ENCODE measurements around the gene UBR2. TPM values are rescaled to one million over a fixed set of nuclear protein-coding genes. Genes with fewer than 3 reads are reported as not detected.

UBR2 gene
- total RNA-seq, 2 donors from 2014 or later = 18.6 to 27.8 TPM

DNA sequence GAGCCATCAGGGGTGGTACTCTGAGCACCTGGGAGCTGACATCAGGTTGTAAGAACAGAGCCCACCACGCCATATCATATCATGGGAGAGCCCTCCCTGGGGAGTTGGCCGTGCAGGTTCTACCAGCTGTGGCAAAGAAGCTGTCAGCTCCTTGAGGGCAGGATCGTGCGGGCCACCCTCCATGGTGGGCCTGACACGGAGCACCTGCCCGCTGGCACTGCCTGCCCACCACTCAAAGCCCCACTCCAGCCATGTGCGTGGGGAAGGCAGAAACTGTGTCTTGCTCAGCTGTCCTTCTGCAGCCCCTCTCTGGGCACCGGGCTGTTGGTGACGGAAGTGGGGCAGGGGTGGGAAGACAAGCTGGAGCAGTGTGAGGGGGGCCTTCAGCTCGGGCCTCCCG lies 144.3 kb downstream of the UBR2 start:
- Histone ChIP-seq H3K4me3 (no peak overlapping the region), H3K27me3 (no peaks in the 10 kb centered on the region), H3K36me3 (no peaks in the 10 kb centered on the region), H3K9me3 (peaks cover 0 to 12% of the 10 kb centered on the region in 2 donors), H3K27ac (no peak overlapping the region), H3K4me1 (peaks cover 0 to 16% of the 10 kb centered on the region in 2 donors)
- DNase-seq (ENCODE audit: low spot score) = no peak
- TF ChIP-seq, protein P1, sequence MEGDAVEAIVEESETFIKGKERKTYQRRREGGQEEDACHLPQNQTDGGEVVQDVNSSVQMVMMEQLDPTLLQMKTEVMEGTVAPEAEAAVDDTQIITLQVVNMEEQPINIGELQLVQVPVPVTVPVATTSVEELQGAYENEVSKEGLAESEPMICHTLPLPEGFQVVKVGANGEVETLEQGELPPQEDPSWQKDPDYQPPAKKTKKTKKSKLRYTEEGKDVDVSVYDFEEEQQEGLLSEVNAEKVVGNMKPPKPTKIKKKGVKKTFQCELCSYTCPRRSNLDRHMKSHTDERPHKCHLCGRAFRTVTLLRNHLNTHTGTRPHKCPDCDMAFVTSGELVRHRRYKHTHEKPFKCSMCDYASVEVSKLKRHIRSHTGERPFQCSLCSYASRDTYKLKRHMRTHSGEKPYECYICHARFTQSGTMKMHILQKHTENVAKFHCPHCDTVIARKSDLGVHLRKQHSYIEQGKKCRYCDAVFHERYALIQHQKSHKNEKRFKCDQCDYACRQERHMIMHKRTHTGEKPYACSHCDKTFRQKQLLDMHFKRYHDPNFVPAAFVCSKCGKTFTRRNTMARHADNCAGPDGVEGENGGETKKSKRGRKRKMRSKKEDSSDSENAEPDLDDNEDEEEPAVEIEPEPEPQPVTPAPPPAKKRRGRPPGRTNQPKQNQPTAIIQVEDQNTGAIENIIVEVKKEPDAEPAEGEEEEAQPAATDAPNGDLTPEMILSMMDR (IDR thresholded peaks at IDR 0.05) = no peak

DNA sequence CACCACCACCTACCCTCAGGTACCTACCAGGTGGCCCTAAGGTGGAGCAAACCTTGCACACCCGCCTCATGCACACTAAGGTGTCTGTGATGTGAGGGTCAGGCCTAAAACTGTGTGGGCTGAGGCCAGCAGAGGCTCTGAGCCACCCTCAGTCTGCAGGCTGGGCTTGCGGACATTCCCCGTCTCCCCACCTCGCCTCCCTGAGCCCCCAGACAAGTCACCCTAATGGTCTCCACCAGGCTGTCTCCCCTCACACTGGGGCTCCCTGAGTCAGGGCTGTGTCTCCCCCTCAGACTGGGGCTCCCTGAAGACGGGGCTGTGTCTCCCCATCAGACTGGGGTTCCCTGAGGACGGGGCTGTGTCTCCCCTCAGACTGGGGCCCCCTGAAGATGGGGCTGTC lies 146.0 kb downstream of the UBR2 start:
- Histone ChIP-seq H3K4me3 (no peak overlapping the region), H3K27me3 (no peaks in the 10 kb centered on the region), H3K36me3 (no peaks in the 10 kb centered on the region), H3K9me3 (peaks cover 0 to 12% of the 10 kb centered on the region in 2 donors), H3K4me1 (peaks cover 0 to 12% of the 10 kb centered on the region in 2 donors), H3K27ac (no peak overlapping the region)
- TF ChIP-seq, protein P1 (IDR thresholded peaks at IDR 0.05) = no peak
- DNase-seq (ENCODE audit: low spot score) = no peak

DNA sequence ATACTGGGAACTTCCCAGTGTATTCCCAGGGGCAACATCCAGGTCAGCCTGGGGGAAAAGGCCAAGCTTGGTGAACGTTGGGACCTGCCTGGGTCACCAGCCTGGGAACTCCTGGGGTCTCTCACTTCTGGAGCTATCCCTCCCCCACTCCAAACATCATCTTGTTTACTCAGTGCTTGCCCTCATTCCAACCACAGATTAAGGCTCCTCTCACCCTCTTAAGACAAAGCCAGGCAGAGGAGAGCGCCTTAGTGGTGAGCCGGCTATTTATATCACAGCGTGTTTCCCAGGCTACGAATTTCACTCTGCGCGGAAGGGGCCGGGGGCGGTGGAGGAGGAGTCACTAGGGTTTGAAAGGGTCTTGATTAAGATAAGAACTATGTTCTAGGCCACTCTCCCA lies 146.5 kb downstream of the UBR2 start:
- Histone ChIP-seq H3K27me3 (no peaks in the 10 kb centered on the region), H3K36me3 (no peaks in the 10 kb centered on the region), H3K4me1 (peaks cover 0 to 12% of the 10 kb centered on the region in 2 donors), H3K9me3 (peaks cover 0 to 12% of the 10 kb centered on the region in 2 donors), H3K4me3 (no peak overlapping the region), H3K27ac (no peak overlapping the region)
- DNase-seq (ENCODE audit: low spot score) = no peak
- TF ChIP-seq, protein P1 (IDR thresholded peaks at IDR 0.05) = no peak

DNA sequence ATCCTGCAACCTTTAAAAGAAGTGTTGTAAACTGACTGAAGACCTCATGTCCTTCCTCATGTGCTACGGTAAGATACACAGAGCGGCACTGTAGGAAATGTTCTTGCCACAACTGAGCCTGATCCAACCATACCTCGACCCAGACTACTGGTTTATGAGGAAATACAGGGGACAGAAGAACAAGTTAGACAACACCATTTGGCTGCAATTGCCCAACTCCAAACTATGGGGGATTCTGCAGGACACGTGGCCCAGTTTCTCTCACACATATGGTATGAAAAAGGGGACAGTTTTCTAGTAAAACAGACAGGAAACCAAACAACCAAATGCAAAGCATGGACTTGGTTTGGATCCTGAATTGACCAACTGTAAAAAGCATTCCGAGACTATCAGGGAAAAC lies 148.1 kb downstream of the UBR2 start:
- DNase-seq (ENCODE audit: low spot score) = no peak
- Histone ChIP-seq H3K4me3 (no peak overlapping the region), H3K9me3 (peaks cover 0 to 12% of the 10 kb centered on the region in 2 donors), H3K4me1 (peaks cover 0 to 12% of the 10 kb centered on the region in 2 donors), H3K36me3 (no peaks in the 10 kb centered on the region), H3K27me3 (no peaks in the 10 kb centered on the region), H3K27ac (no peak overlapping the region)
- TF ChIP-seq, protein P1 (IDR thresholded peaks at IDR 0.05) = no peak

DNA sequence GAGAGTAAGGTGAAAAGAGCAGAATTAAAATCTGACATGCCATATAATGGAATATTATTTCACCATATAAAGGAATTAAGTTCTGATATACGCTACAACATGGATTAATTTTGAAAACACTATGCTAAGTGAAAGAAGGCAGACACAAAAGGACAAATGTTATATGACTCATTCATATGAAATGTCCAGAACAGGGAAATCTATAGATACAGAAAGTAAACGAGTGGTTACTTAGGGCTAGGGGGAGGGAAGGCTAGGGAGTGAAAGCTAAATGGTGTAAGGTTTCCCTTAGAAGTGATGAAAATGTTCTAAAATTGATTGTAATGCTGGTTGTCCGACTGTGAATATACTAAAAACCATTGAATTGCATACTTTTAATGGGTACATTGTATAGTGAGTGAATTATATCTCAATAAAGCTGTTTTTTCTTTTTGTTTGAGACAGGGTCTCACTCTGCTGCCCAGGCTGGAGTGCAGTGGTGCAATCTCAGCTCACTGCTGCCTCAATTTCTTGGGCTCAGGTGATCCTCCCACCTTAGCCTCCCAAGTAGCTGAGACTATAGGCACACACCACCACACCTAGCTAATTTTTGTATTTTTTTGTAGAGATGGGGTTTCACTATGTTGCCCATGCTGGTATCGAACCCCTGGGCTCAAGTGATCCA lies 150.4 kb downstream of the UBR2 start:
- Histone ChIP-seq H3K27ac (no peak overlapping the region), H3K9me3 (peaks cover 0 to 12% of the 10 kb centered on the region in 2 donors), H3K36me3 (no peaks in the 10 kb centered on the region), H3K4me3 (no peak overlapping the region), H3K27me3 (no peaks in the 10 kb centered on the region), H3K4me1 (peaks cover 0 to 12% of the 10 kb centered on the region in 2 donors)
- TF ChIP-seq, protein P1 (IDR thresholded peaks at IDR 0.05) = no peak
- no peak for DNase-seq (ENCODE audit: low spot score)

DNA sequence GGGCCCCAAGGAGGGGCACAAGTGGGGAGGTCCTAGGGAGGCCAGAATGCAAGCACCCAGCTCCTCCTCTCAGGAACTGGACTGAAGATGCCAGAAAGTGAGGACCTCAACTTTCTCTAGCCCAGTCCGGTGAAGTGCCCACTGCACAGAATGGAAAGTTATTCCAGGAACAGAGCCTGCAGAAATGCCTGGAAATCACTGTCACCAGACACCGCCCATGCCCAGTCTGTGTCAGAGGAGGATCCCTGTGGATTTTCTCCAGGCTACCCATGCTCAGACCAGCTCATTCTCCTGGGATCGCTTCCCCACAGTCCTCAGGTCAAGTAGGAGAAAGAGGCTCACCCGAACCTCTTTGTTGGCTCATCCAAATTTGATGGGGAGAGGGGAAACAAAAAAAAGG lies 152.0 kb downstream of the UBR2 start:
- no peak for DNase-seq (ENCODE audit: low spot score)
- Histone ChIP-seq H3K27me3 (no peaks in the 10 kb centered on the region), H3K4me3 (no peak overlapping the region), H3K9me3 (peaks cover 0 to 12% of the 10 kb centered on the region in 2 donors), H3K36me3 (no peaks in the 10 kb centered on the region), H3K27ac (no peak overlapping the region), H3K4me1 (no peaks in the 10 kb centered on the region)
- TF ChIP-seq, protein P1 (IDR thresholded peaks at IDR 0.05) = no peak

All from right atrium auricular region (tissue), 2 donors.